HL-60/S4 treated with phorbol 12-myristate 13-acetate at 8.2 ng/mL for 4 days and 3 days (cell line): ENCODE results near the gene TIGD3.

Experiments used
- in situ Hi-C: fragments of 300-500 bp; cut with MboI; formaldehyde crosslinking; loops from 2 replicates; pipeline ENCODE4 v1.15.0; 2022; ENCODE audit warnings: low sequenced_read_pairs

The TIGD3 gene

DNA sequence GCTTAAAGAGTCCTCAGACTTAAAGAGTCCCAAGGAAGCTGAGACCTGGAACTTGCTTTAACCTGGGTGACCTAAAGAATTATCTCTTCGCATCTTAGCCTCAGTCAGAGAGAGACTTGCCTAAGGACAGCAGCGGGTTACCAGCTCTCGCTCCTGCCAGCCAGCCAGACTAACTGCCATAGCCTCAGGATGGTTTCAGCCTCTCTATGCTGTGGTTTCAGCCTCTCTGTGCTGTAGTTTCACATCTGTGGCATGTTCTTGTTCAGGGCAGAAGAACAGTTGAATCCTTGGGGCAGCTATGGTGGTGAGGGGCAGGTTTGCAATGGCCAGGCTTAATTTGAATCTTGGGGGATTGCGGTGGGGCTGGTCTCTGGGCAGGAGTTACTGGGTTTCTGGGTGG lies 34.2 kb downstream of the TIGD3 start:
- in situ Hi-C loops: no loop called here

DNA sequence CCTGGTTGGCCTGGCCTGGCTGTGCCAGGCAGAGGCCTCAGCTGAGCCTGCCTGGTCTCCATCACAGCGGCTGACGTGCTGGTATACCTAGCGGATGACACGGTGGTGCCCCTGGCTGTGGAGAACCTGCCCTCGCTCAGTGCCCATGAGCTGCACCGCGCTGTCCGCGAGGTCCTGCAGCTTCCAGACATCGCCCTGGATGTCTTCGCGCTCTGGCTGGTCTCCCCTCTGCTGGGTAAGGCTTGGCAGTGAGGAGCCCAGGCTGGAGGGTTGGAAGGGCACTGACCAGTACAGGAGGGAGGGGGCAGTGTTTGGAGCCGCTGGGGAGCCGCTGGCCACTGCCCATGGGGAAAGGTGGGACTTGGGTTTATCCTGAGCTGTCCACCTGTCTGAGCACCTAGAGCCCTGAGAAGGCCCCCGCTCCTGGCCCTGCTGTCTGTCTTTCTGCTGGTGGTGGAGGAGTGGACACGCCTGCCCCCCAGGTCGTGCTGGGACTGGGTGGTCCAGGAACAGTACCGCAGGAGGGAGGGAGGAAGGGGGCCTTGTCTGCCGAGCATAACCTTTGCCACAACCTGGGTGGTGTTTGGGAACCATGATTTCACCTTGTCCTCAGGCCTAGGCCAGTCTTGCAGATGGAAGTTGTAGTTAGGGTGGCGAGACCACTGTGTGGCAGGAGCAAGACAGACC lies 34.9 kb downstream of the TIGD3 start:
- in situ Hi-C loops: no loop called here

DNA sequence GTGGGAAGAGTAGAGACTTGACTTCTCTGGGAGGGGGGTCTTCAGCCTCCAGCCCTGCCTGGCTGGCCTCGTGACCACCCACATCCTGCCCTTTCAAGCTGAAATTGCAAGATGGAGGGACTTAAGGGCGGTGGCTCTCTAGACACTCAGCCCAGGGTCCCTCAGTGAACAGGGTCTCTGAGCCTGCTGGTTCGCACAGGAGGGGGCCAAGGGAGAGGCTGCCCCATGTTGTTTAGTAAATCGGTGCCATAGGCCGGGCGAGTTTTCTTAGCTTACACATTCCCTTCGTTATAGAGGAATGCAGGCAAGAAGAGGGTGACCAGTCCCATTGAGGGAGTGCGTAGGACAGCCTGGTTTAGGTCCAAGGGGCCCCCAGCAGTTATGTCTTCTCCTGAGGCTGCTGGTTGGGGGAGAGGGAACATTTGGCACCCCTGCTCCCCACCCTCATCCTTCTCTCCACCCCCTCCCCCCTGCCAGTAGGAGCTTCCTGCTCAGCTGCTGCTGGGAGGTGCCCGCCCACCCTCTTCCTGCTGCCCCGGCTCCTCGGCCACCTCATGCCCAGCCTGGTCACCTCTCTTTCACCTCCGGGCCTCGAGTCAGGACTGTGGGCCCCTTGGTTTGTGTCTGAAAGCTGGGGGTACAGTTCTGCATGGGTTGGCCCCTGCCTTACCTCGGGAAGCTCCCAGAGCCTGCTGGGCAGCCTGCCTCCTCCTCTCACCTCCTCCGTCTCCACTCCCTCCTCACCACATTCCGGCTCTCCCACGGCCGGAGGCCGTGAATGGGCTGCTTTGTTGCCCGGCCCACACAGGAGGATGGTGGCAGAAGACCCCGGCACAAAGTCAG lies 35.8 kb downstream of the TIGD3 start:
- in situ Hi-C loops: no loop called here

DNA sequence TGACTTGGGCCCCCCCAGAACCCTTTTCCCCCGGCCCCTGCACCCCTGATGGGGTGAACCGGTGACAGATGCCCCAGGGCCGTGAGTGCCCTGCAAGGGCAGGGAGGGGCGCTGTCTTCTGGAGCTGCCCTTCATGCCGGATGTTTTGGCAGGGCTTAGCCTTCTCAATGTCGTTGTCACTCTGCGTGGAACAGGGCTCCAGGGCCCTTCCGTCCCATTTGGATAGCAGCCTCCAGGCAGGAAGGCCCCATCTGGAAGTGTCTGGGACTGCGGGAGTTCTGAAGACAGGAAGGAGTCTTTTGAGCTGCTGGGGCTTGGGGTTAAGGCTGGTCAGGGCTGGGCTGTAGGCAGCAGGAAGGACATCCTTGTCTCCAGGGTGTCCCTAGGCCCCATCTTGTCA lies 36.4 kb downstream of the TIGD3 start:
- in situ Hi-C loops: no loop called here

DNA sequence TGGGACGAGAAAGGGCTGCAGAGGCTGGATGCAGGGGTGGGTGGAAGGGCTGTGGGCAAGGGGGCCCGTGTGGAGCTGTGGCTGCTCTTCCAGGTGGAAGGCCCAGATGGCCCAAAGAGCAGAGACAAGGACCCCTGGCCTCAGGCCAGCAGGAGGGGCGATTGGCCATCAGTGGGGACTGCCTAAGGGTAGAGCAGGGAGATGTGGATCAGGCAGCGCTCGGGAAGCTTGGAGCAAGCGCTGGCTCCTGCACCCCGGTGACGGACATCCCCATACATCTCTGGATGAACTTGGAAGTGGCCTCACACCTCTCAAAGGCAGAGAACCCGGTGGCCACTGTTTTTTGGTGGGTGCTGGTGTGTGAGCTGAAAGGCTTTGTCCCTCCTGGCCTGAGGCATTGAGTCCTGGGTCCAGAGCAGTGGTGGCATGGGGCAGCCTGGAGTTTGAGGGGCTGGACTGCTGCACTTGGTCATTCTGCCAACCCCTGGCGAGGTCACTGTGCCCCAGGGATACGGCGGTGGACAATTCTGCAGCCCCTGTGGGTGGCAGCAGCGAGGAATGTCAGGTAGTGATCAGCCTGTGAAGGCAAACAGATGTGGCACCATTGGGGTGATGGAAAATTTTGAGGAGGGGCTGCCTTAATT lies 37.8 kb downstream of the TIGD3 start:
- in situ Hi-C loops: no loop called here

DNA sequence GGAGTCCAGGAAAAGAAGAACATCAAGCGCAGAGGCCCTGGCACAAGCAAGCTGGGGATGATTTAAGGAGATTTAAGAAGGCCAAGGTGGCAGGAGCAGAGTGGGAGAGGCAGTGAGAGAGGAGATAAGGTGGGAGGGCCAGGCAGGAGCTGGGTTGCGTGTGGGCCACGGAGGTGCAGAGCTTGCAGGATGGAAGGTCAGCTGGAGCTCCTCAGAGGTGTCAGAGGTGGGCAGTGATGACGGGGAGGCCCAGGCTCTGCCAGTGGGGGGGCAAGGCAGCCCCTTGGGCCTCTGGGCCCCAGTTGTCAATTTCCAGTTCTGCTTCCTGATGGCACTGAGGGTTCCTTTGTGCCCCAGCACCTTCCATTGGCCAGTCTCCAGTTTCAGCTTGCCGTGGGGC lies 38.3 kb downstream of the TIGD3 start:
- in situ Hi-C loops: no loop called here

DNA sequence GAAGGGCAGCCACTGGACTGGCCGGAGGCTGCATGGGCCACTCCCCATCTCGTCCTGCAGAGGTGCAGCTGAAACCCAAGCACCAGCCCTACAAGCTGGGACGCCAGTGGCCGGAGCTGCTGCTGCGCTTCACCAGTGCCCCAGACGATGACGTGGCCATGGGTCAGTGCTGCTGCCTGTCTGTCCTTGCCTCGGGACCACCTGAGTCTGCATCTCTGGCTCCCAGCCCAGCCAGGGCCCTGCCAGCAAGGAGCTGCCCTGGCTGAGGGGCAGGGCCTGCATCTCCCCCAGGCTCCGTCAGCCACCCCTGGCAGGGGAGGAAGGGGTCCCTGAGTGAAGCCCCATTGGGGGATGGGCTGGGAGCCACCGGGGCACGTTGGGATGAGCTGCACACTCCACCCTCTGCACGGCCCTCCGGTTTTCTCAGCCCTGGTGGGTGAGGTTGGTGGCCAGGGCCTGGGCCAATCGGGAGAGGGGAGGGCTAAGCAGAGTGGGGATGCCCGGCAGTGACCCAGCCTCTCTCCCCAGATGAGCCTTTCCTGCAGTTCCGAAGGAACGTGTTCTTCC lies 39.0 kb downstream of the TIGD3 start:
- in situ Hi-C loops: no loop called here

DNA sequence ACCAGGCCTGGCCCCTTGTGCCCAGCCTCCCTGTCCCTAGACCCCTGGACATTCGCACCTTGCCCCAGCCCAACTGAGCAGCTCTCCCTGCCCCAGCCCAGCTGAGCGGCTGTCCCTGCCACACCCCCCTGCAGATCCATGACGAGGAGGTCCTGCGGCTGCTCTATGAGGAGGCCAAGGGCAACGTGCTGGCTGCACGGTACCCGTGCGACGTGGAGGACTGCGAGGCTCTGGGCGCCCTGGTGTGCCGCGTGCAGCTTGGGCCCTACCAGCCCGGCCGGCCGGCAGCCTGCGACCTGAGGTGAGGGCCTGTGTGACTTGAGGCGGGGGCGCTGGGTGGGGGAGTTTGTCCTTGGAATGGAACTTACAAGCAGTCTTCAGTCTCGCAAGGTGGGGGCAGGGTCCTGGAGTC lies 39.6 kb downstream of the TIGD3 start:
- in situ Hi-C loops: no loop called here

DNA sequence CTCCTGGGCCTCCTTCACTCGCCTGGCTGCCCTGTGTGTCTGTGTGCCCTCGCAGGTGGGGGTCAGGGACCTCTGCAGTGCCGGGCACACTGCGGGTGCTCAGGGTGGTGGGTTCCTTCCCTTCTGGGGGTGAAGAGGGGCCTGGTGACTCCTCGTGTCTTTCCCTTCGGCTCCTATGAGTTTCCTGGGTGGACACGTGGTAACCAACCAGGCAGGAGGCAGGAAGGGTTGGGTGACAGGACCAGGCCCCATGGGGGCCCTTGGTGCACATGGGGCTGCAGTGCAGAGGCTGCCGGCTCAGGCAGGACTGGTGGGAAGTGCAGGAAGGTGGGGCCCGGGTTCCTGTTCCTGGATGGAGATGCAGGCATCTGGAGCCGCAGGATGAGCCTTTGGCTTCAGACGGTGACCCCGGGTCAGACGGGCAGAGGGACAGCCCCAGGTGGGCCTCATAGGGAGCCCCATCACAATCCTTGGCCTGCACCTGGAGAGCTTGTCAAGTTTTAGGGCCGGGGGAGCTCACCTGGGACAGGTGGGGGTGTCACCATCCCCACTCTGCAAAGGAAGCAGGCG lies 41.5 kb downstream of the TIGD3 start:
- in situ Hi-C loops: no loop called here

DNA sequence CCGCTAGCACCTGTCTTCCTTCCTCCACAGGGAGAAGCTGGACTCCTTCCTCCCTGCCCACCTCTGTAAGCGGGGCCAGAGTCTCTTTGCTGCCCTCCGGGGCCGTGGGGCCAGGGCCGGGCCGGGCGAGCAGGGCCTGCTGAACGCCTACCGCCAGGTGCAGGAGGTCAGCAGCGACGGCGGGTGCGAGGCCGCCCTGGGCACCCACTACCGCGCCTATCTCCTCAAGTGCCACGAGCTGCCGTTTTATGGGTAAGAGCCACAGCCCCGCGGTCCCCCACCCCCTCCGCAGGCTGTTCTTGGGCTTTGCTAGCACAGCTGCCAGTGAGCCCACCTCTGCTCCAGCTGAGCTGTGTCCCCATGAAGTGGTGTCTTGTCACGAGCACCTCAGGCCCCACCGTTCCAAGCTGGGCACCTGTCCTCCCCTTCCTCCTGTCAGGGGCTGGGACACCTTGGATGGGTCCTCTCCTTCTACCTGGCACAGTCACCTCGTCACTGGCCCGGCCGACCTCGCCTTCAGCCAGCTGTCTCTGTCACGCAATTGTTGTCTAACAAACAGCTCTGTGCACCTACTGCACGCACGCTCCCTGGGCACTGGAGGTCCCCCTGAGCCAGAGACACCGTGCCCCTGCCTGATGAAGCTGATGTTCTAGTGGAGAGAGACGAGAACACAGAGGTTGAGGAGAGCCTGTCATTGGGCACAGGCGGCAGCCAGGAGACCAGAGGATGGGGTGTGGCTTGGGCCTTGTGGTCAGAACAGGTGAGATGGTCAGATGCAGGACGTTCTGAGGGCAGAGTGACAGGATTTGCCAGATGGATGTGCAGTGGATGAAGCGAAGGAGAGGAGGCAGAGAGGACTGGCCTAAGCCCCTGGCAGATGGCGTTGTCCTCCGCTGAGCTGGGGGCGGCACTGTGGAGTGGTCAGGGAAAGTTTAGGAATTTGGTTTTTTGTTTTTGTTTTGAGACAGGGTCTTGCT lies 42.5 kb downstream of the TIGD3 start:
- in situ Hi-C loops: no loop called here

DNA sequence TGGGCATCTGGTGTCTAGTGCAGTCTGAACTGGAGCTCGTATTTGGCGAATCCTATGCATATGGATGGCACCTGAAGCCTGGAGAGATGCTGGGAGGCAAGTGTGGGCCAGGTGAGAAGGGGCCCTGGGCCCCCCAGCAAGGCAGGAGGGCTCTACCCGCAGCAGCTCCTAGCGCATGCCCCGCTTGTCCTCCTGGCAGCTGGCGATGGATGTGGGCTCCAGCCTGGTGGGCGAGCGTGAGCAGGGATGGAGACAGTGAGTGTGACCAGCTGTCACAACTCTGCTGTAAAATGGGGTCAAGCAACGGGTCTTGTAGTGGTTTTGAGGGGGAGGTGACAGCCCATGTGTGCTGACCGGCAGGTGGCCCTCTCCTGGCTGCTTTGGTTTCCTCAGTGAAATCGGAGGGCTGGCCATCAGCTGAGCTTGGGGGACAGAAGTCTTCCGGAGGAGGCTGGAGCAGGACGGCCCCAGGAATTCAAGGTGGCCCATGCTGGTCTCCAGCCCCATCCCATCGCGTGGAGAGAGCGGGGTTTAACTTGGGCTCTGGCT lies 43.9 kb downstream of the TIGD3 start:
- in situ Hi-C loops: no loop called here

DNA sequence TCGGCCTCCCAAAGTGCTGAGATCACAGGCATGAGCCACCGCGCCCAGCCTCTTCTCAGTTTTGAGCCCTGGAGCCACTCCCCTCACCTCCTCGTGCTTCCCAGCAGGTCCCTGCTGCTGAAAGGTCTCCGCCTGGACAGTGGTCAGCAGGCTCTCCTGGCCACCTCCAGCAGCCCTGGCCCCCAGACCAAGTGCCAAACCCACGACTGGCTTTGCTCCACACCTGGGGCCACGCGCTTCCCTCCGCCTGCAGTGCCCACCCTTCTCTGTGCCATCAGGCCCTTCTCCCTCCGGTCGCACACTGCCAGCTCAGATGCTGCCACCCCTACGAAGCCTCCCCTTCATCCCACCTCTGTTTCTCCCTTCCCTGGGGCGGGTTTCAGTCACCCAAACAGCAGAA lies 44.7 kb downstream of the TIGD3 start:
- in situ Hi-C loops: no loop called here

DNA sequence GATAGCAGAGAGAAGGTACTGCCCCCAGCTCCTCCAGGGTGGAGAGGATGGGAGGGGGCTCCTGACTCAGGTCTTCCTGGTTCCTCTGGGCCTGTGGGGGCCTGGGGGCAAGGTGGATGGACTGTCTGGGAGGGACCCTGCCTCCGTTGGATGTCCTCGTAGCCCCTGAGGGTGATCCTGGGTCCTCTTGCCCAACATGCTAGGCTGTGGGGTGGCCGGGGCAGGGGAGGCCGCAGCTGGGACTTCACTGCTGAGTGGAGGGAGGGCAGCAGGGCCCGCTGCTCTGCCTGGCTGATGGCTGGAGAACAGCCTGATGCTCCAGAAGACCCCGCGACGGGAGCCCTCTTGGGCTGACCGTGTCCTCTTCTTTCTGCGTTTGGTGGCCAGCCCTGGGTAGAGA lies 45.3 kb downstream of the TIGD3 start:
- in situ Hi-C loops: no loop called here

DNA sequence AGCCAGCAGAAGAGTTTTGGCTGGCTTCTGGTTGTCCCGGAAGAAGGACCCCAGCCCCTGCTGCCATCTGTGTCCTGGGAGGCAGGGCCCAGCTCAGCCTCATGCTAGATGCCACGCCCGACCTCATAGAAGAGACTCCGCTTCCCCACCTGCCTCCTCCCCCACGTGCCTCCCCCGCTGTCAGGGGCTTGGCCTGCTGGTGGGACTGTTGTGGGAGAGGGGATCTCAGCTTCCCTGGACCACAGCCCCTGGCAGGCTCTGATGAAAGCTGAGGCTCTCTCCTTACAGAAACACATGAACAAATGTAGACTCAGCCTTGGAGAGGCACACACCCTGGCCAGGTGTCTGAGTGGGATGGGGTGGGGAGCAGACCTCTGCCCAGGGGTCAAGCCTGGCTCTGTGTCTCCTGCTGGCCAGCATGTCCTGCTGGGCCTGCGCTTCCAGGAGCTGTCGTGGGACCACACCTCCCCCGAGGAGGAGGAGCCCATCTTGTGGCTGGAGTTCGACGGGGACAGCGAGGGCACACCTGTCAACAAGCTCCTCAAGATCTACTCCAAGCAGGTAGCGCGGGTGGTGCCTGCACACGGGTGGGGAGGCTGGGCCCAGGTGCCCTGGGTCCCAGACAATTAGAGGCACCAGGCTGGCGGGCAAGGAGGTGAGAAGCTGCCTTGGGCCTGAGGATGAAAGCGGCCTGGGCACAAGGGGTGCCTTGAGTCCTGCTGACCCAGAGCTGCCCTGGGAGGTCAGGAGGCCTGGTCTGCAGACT lies 45.9 kb downstream of the TIGD3 start:
- in situ Hi-C loops: no loop called here

DNA sequence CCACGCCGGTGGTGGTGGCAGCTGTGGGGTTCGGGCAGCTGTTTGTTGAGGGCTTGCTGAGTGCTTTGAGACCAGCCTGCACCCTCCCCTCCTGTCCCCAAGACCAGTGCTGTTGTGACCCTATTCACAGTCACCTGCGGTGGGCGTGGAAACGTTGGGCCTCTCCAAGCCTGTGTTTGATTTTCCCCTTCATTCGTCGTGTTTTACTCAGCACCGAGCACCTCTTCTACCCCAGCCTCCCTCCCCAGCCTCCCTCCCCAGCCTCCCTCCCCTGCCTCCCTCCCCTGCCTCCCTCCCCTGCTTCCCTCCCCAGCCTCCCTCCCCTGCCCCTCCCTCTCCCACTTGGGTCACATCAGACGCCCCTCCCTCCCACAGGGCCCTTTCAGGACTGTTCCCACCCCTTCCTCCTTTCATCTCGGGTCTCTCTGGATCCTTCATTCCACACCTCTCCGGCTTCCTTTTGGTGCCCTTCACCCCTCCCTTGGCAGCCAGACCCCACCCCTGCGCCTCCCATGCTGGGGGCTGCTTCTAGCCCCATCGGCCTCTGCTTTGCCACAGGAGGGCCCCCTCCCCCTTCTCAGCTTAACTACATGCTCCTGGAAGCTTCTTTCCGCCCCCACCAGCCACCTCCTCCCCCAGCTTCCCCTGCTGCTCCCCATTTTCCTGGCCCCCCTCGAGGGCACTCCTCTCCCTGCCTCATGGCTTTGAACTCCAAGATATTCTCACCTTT lies 46.7 kb downstream of the TIGD3 start:
- in situ Hi-C loops: no loop called here

DNA sequence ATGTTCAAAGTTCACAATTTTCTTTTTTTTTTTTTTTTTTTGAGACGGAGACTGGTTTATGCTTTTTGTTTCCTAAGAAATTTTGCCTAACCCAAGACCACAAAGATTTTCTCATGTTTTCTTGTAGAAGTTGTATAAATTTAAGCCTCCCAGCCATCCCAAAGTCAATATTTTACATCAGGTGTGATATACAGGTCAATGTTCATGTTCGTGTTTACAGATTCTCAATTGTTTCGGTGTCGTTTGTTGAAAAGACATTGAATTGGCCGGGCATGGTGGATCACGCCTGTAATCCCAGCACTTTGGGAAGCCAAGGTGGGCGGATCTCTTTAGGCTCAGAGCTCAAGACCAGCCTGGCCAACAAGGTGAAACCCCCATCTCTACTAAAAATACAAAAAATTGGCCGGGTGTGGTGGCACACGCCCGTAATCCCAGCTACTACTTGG lies 47.3 kb downstream of the TIGD3 start:
- in situ Hi-C loops: no loop called here

DNA sequence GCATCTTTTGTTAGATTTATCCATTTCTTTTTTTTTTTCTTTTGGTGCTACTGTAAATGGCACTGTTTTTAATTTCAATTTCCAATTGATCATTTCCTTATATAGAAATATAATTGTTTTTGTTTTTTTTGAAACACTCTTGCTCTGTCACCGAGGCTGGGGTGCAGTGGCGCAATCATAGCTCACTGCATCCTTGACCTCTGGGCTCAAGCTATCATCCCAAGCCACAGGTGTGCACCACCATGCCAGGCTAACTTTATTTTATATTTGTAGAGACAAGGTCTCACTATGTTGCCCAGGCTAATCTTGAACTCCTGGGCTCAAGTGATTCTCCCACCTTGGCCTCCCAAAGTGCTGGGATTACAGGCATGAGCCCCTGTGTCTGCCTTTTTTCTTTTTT lies 48.2 kb downstream of the TIGD3 start:
- in situ Hi-C loops: no loop called here

DNA sequence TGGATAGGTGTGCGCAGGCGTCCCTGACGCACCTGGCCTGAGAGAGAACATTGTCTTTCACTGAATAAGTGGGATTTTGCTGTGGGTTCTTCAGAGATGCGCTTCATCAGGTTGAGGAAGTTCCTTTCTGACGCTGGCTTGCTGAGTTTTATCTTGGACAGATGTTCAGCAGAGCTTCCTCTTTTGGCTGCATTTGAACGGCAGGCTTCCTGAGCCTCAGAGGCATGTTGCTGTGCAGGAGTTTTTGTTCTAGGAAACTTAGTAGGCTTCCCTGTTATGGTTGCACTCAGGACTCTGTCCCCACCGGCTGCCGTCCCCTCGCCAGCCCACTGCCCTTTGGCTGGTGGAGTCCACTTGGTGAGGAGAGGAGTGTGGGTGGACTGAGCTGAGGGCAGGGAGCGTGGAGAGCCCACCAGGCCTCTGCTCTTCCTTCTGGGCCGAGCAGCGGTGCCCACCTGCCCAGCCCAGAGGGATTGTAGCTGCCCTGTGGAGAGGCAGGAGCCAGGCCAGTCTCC lies 49.1 kb downstream of the TIGD3 start:
- in situ Hi-C loops: no loop called here
